Activated T-cell treated with anti-CD3 and anti-CD28 coated beads, Interleukin-2, amount 50 U/mL, for 24 hours (primary cell): Measurements from ENCODE around the gene PAFAH2.

ENCODE experiments used
- DNase-seq: peaks from one replicate; pipeline ENCODE4 v3.0.0-alpha.2; 2020
- H3K27ac Mint-ChIP-seq: 2 replicates; pipeline ENCODE4 v1.8.0; 2020; ENCODE audit warnings: mild to moderate bottlenecking, mixed read lengths
- H3K27me3 Mint-ChIP-seq: 2 replicates; pipeline ENCODE4 v1.8.0; 2020; ENCODE audit warnings: mixed read lengths
- H3K36me3 Mint-ChIP-seq: 2 replicates; pipeline ENCODE4 v1.8.0; 2020; ENCODE audit warnings: low read depth, mixed read lengths
- H3K4me1 Mint-ChIP-seq: 2 replicates; pipeline ENCODE4 v1.8.0; 2020; ENCODE audit warnings: low read depth, mixed read lengths
- H3K4me3 Mint-ChIP-seq: 2 replicates; pipeline ENCODE4 v1.8.0; 2020; ENCODE audit warnings: mild to moderate bottlenecking, moderate library complexity, mixed read lengths
- H3K9me3 Mint-ChIP-seq: 2 replicates; pipeline ENCODE4 v1.8.0; 2020; ENCODE audit warnings: mixed read lengths

The PAFAH2 gene

GRCh38 chr1:25997828-25998761 lies at the start of gene PAFAH2:
PAFAH2 (minus strand) TSS chr1:25998063; CDS start chr1:25990816, 7,247 bp downstream.
- no peaks in the 10 kb centered on the region for H3K9me3 Mint-ChIP-seq
- peak; percentile 96 for DNase-seq
- peaks cover 31% of the 10 kb centered on the region for H3K4me1 Mint-ChIP-seq
- no peaks in the 10 kb centered on the region for H3K27me3 Mint-ChIP-seq
- H3K4me3 Mint-ChIP-seq = peak within 1 kb of the TSS; percentile 94
- H3K36me3 Mint-ChIP-seq = peaks cover 10% of the 10 kb centered on the region
- H3K27ac Mint-ChIP-seq = peak within 1 kb of the TSS; percentile 99

GRCh38 chr1:26047278-26047874 lies 49.5 kb upstream of the PAFAH2 start:
- H3K9me3 Mint-ChIP-seq = no peaks in the 10 kb centered on the region
- peaks cover 5% of the 10 kb centered on the region for H3K4me1 Mint-ChIP-seq
- no peak overlapping the region for H3K27ac Mint-ChIP-seq
- H3K36me3 Mint-ChIP-seq = no peaks in the 10 kb centered on the region
- peaks cover 76% of the 10 kb centered on the region for H3K27me3 Mint-ChIP-seq
- no peak for DNase-seq
- H3K4me3 Mint-ChIP-seq = no peak overlapping the region

GRCh38 chr1:26046246-26047095 lies 48.6 kb upstream of the PAFAH2 start:
- Mint-ChIP-seq H3K27ac (no peak overlapping the region), H3K27me3 (peaks cover 72% of the 10 kb centered on the region), H3K36me3 (no peaks in the 10 kb centered on the region), H3K4me3 (no peak overlapping the region), H3K4me1 (peaks cover 5% of the 10 kb centered on the region), H3K9me3 (no peaks in the 10 kb centered on the region)
- DNase-seq = peak; percentile 29

- no peak within 1 kb of the TSS for H3K27ac Mint-ChIP-seq
- H3K4me1 Mint-ChIP-seq = peaks cover 5% of the 10 kb centered on the region
- no peak within 1 kb of the TSS for H3K4me3 Mint-ChIP-seq
- no peaks in the 10 kb centered on the region for H3K36me3 Mint-ChIP-seq
- H3K27me3 Mint-ChIP-seq = peaks cover 65% of the 10 kb centered on the region
- DNase-seq = peak; percentile 30
- H3K9me3 Mint-ChIP-seq = no peaks in the 10 kb centered on the region
Observed at GRCh38 chr1:26045722-26046245, 47.9 kb upstream of the PAFAH2 start, which contains the start of gene SLC30A2. SLC30A2 (minus strand) TSS chr1:26046118; CDS start chr1:26045896, 222 bp downstream.

GRCh38 chr1:26044971-26045721 lies 47.3 kb upstream of the PAFAH2 start:
- Mint-ChIP-seq H3K4me3 (no peak overlapping the region), H3K9me3 (no peaks in the 10 kb centered on the region), H3K4me1 (peaks cover 5% of the 10 kb centered on the region), H3K27me3 (peaks cover 62% of the 10 kb centered on the region), H3K27ac (no peak overlapping the region), H3K36me3 (no peaks in the 10 kb centered on the region)
- DNase-seq = peak; percentile 24

GRCh38 chr1:26044414-26044813 lies 46.6 kb upstream of the PAFAH2 start:
- H3K27me3 Mint-ChIP-seq = peaks cover 55% of the 10 kb centered on the region
- no peak overlapping the region for H3K4me3 Mint-ChIP-seq
- peaks cover 5% of the 10 kb centered on the region for H3K4me1 Mint-ChIP-seq
- peak; percentile 15 for DNase-seq
- no peaks in the 10 kb centered on the region for H3K36me3 Mint-ChIP-seq
- no peaks in the 10 kb centered on the region for H3K9me3 Mint-ChIP-seq
- H3K27ac Mint-ChIP-seq = no peak overlapping the region

- Mint-ChIP-seq H3K36me3 (no peaks in the 10 kb centered on the region), H3K4me1 (peaks cover 5% of the 10 kb centered on the region), H3K27ac (no peak overlapping the region), H3K27me3 (peaks cover 48% of the 10 kb centered on the region), H3K9me3 (no peaks in the 10 kb centered on the region), H3K4me3 (no peak overlapping the region)
- no peak for DNase-seq
Observed at GRCh38 chr1:26043765-26044164, 45.9 kb upstream of the PAFAH2 start.

GRCh38 chr1:26041978-26042377 lies 44.1 kb upstream of the PAFAH2 start:
- DNase-seq = no peak
- H3K36me3 Mint-ChIP-seq = no peaks in the 10 kb centered on the region
- no peak overlapping the region for H3K4me3 Mint-ChIP-seq
- no peak overlapping the region for H3K27ac Mint-ChIP-seq
- peaks cover 32% of the 10 kb centered on the region for H3K27me3 Mint-ChIP-seq
- H3K9me3 Mint-ChIP-seq = no peaks in the 10 kb centered on the region
- peaks cover 5% of the 10 kb centered on the region for H3K4me1 Mint-ChIP-seq

GRCh38 chr1:26041401-26041800 lies 43.5 kb upstream of the PAFAH2 start:
- peaks cover 8% of the 10 kb centered on the region for H3K4me1 Mint-ChIP-seq
- H3K36me3 Mint-ChIP-seq = no peaks in the 10 kb centered on the region
- H3K4me3 Mint-ChIP-seq = no peak overlapping the region
- no peaks in the 10 kb centered on the region for H3K9me3 Mint-ChIP-seq
- peaks cover 26% of the 10 kb centered on the region for H3K27me3 Mint-ChIP-seq
- no peak overlapping the region for H3K27ac Mint-ChIP-seq
- no peak for DNase-seq

GRCh38 chr1:26038904-26039303 lies 41.0 kb upstream of the PAFAH2 start:
- no peak for DNase-seq
- no peak overlapping the region for H3K27ac Mint-ChIP-seq
- no peaks in the 10 kb centered on the region for H3K9me3 Mint-ChIP-seq
- H3K27me3 Mint-ChIP-seq = peaks cover 19% of the 10 kb centered on the region
- peaks cover 23% of the 10 kb centered on the region for H3K4me1 Mint-ChIP-seq
- no peak overlapping the region for H3K4me3 Mint-ChIP-seq
- peaks cover 3% of the 10 kb centered on the region for H3K36me3 Mint-ChIP-seq

GRCh38 chr1:26038477-26038876 lies 40.6 kb upstream of the PAFAH2 start:
- Mint-ChIP-seq H3K4me1 (peaks cover 23% of the 10 kb centered on the region), H3K9me3 (no peaks in the 10 kb centered on the region), H3K36me3 (peaks cover 3% of the 10 kb centered on the region)

GRCh38 chr1:26037904-26038303 lies 40.0 kb upstream of the PAFAH2 start:
- Mint-ChIP-seq H3K9me3 (no peaks in the 10 kb centered on the region), H3K4me3 (no peak overlapping the region), H3K27ac (no peak overlapping the region), H3K4me1 (peaks cover 23% of the 10 kb centered on the region), H3K36me3 (peaks cover 3% of the 10 kb centered on the region), H3K27me3 (peaks cover 10% of the 10 kb centered on the region)
- no peak for DNase-seq

More at GRCh38 chr1:26038477-26038876, 40.6 kb upstream of the PAFAH2 start:
- Mint-ChIP-seq H3K27me3 (peaks cover 15% of the 10 kb centered on the region), H3K27ac (no peak overlapping the region), H3K4me3 (no peak overlapping the region)
- DNase-seq = no peak

- H3K4me1 Mint-ChIP-seq = peaks cover 23% of the 10 kb centered on the region
- no peak overlapping the region for H3K27ac Mint-ChIP-seq
- no peak overlapping the region for H3K4me3 Mint-ChIP-seq
- no peak for DNase-seq
- peaks cover 10% of the 10 kb centered on the region for H3K27me3 Mint-ChIP-seq
- H3K36me3 Mint-ChIP-seq = peaks cover 3% of the 10 kb centered on the region
- H3K9me3 Mint-ChIP-seq = no peaks in the 10 kb centered on the region
Observed at GRCh38 chr1:26036756-26037281, 39.0 kb upstream of the PAFAH2 start.
